IMR-90 (cell line): ENCODE data around the gene PAWR. TPM values are rescaled to one million over a fixed set of nuclear protein-coding genes. Genes with fewer than 3 reads are reported as not detected.
A peak's percentile ranks its signal among the peaks of the same experiment; 100 is the strongest.

Source experiments
- ATAC-seq: fragments of 200-7000 bp; cut with Tn5 transposase; 2 replicates; pipeline ENCODE4 v1.9.1; 2020; ENCODE audit warnings: low read depth, mild to moderate bottlenecking, moderate library complexity
- BruUV-seq: library from RNA; stranded (reverse); fragments of 400-500 nt; replicated peaks from 2 replicates; lab custom pipeline; 2021; lab: Mats Ljungman, UMichigan
- CTCF ChIA-PET: fragments of 300-600 bp; formaldehyde crosslinking; extraction: SDS; loops from one replicate; lab custom pipeline; 2021; ENCODE audit warnings: antibody characterized with exemption; lab: Yijun Ruan, JAX
- POLR2A ChIA-PET: fragments of 300-600 bp; sonication (Branson Sonifier 250); formaldehyde crosslinking; loops from one replicate; lab custom pipeline; 2022; ENCODE audit warnings: antibody characterized with exemption; ENCODE audit not compliant: unreplicated experiment; lab: Charles Lee
- DNase-seq: peaks from one replicate; pipeline ENCODE4 v3.0.0; 2013
- H2AFZ ChIP-seq: replicated peaks from 2 replicates; pipeline ENCODE3; 2013; ENCODE audit warnings: low read length, mild to moderate bottlenecking; ENCODE audit not compliant: poor library complexity
- H2AK5ac ChIP-seq: 2 replicates; pipeline ENCODE4 v1.6.1; 2013; ENCODE audit warnings: low read depth, low read length, inconsistent platforms
- H2AK9ac ChIP-seq: replicated peaks from 2 replicates; pipeline ENCODE3; 2013; ENCODE audit warnings: mild to moderate bottlenecking, low read depth, low read length, moderate library complexity; ENCODE audit not compliant: poor library complexity
- H2BK120ac ChIP-seq: 2 replicates; pipeline ENCODE4 v1.6.1; 2013; ENCODE audit warnings: low read depth, low read length, inconsistent platforms
- H2BK15ac ChIP-seq: 3 replicates; pipeline ENCODE4 v1.6.1; 2013; ENCODE audit warnings: low read depth, low read length, inconsistent platforms
- H2BK20ac ChIP-seq: 2 replicates; pipeline ENCODE4 v1.6.1; 2013; ENCODE audit warnings: low read depth, mild to moderate bottlenecking, inconsistent platforms, low read length, moderate library complexity
- H2BK5ac ChIP-seq: 2 replicates; pipeline ENCODE4 v1.6.1; 2013; ENCODE audit warnings: mild to moderate bottlenecking, low read depth, low read length, inconsistent platforms; ENCODE audit not compliant: poor library complexity, severe bottlenecking
- H3K14ac ChIP-seq: replicated peaks from 2 replicates; pipeline ENCODE4 v1.6.1; 2013; ENCODE audit warnings: low read depth, low read length, inconsistent platforms
- H3K18ac ChIP-seq: 2 replicates; pipeline ENCODE4 v1.6.1; 2013; ENCODE audit warnings: low read depth, low read length, control low read depth
- H3K23ac ChIP-seq: 2 replicates; pipeline ENCODE4 v1.6.1; 2013; ENCODE audit warnings: low read depth, low read length, inconsistent platforms
- H3K27ac ChIP-seq: 2 replicates; pipeline ENCODE4 v1.5.1; 2013; ENCODE audit warnings: mild to moderate bottlenecking, control low read depth, low read length; ENCODE audit not compliant: insufficient read depth
- H3K27me3 ChIP-seq: 2 replicates; pipeline ENCODE4 v1.6.1; 2013; ENCODE audit warnings: low read length; ENCODE audit not compliant: control insufficient read depth, insufficient read depth
- H3K36me3 ChIP-seq: 2 replicates; pipeline ENCODE4 v1.6.1; 2013; ENCODE audit warnings: low read length, mixed read lengths; ENCODE audit not compliant: control insufficient read depth, insufficient read depth
- H3K4ac ChIP-seq: 2 replicates; pipeline ENCODE4 v1.6.1; 2013; ENCODE audit warnings: low read depth, low read length, inconsistent platforms
- H3K4me1 ChIP-seq: 2 replicates; pipeline ENCODE4 v1.6.1; 2013; ENCODE audit warnings: low read length, mixed read lengths; ENCODE audit not compliant: control insufficient read depth, insufficient read depth
- H3K4me2 ChIP-seq: 2 replicates; pipeline ENCODE4 v1.6.1; 2013; ENCODE audit warnings: low read depth, mild to moderate bottlenecking, control low read depth, low read length, moderate library complexity
- H3K4me3 ChIP-seq: 2 replicates; pipeline ENCODE4 v1.5.1; 2013; ENCODE audit warnings: low read depth, mild to moderate bottlenecking, control low read depth, low read length, moderate library complexity; ENCODE audit not compliant: insufficient read depth
- H3K56ac ChIP-seq: 2 replicates; pipeline ENCODE4 v1.6.1; 2013; ENCODE audit warnings: low read length, inconsistent platforms; ENCODE audit not compliant: insufficient read depth; ENCODE audit errors: extremely low read depth
- H3K79me1 ChIP-seq, 2 experiments: 2 replicates each; pipeline ENCODE4 v1.6.1; 2013; ENCODE audit warnings: low read length in 2 of 2, inconsistent platforms in 1 of 2, low read depth in 1 of 2
- H3K9ac ChIP-seq: 2 replicates; pipeline ENCODE4 v1.6.1; 2013; ENCODE audit warnings: low read depth, low read length, control low read depth
- H3K9me1 ChIP-seq: 2 replicates; pipeline ENCODE4 v1.6.1; 2013; ENCODE audit warnings: low read length, inconsistent platforms; ENCODE audit not compliant: insufficient read depth
- H3K9me3 ChIP-seq: 2 replicates; pipeline ENCODE4 v1.6.1; 2013; ENCODE audit warnings: low read length; ENCODE audit not compliant: control insufficient read depth, insufficient read depth
- H4K20me1 ChIP-seq: 2 replicates; pipeline ENCODE4 v1.6.1; 2013; ENCODE audit warnings: low read length, inconsistent platforms; ENCODE audit not compliant: insufficient read depth
- H4K5ac ChIP-seq: 2 replicates; pipeline ENCODE4 v1.6.1; 2013; ENCODE audit warnings: mild to moderate bottlenecking, low read depth, low read length, control low read depth
- H4K8ac ChIP-seq, 2 experiments: 2 replicates each; pipeline ENCODE4 v1.6.1; 2013; ENCODE audit warnings: low read depth in 2 of 2, low read length in 2 of 2, control low read depth in 1 of 2, inconsistent platforms in 1 of 2
- H4K91ac ChIP-seq: 2 replicates; pipeline ENCODE4 v1.6.1; 2013; ENCODE audit warnings: low read depth, low read length, inconsistent platforms; ENCODE audit not compliant: insufficient read depth
- CTCF ChIP-seq: conservative IDR thresholded peaks from 2 replicates; pipeline ENCODE4 v1.5.1; 2012; ENCODE audit warnings: mild to moderate bottlenecking, low read depth, low read length, improper control_type of control experiment
- RCOR1 ChIP-seq: IDR thresholded peaks from 2 replicates; pipeline ENCODE4 v1.6.1; 2012; ENCODE audit warnings: mild to moderate bottlenecking, low read length, improper control_type of control experiment; ENCODE audit not compliant: insufficient replicate concordance
- WGBS, 2 experiments: methylation state at CpG; one replicate each; pipeline versions ENCODE4 v1.1.5 to v1.1.7; 2013; ENCODE audit warnings: missing lambda C conversion rate in 2 of 2; ENCODE audit not compliant: insufficient read length in 1 of 2; ENCODE audit errors: extremely low coverage in 2 of 2; 5-methylcytosine and 5-hydroxymethylcytosine counted together
- dilution Hi-C: fragments of 300-500 bp; cut with HindIII; formaldehyde crosslinking; loops from one replicate; pipeline ENCODE4 v1.14.3; 2018; ENCODE audit warnings: low sequenced_read_pairs; ENCODE audit not compliant: unreplicated experiment
- in situ Hi-C: fragments of 300-500 bp; cut with MboI; formaldehyde crosslinking; loops from 3 replicates; pipeline ENCODE4 v1.14.3; 2019; ENCODE audit warnings: low sequenced_read_pairs, inconsistent platforms, mixed read lengths
- intact Hi-C: fragments of 100-400 bp; cut with micrococcal nuclease; formaldehyde crosslinking; loops from 2 replicates; pipeline ENCODE4 v1.10.0; 2022
- polyA plus RNA-seq, 3 experiments: library from polyadenylated mRNA; depleted of rRNA; stranded (reverse); fragments of >200 nt; gene quantifications; 2 replicates each; pipeline ENCODE4 v1.2.3, GENCODE V29; 2012; ENCODE audit warnings: low replicate concordance in 1 of 3
- total RNA-seq: library from RNA; depleted of rRNA; stranded (reverse); fragments of >200 nt; gene quantifications from 2 replicates; pipeline ENCODE4 v1.2.3, GENCODE V29; 2012

PAWR gene
- total and polyA plus RNA-seq, 2 of the 4 experiments (the other 2 are of a cell fraction): 13.2 to 13.6 TPM

GRCh38 chr12:79590751-79591150, 100.0 kb downstream of the PAWR start:
- dilution Hi-C loops (no loop called here), in situ Hi-C loops (no loop called here), intact Hi-C loops (no loop called here)
- Histone ChIP-seq H3K23ac (peak overlapping the region; percentile 73; the same call in 1 of the 2 replicates), H3K18ac (no peak overlapping the region), H3K79me1 (peaks cover 8 to 9% of the 10 kb centered on the region in 2 experiments; a peak in 3 of 4 replicates), H3K9me1 (peaks cover 4% of the 10 kb centered on the region; the same call in 1 of the 2 replicates), H3K9me3 (no peaks in the 10 kb centered on the region), H3K9ac (no peak overlapping the region), H4K20me1 (no peaks in the 10 kb centered on the region), H2AK9ac (no peak overlapping the region), H4K91ac (no peak overlapping the region), H3K27ac (no peak overlapping the region), H4K5ac (0 out of 2 replicates have a peak overlapping the region, but pooled peaks have one; percentile 74), H2BK15ac (no peak overlapping the region), H2BK120ac (no peak overlapping the region), H3K4ac (no peak overlapping the region), H4K8ac (no peak overlapping the region), H3K36me3 (no peaks in the 10 kb centered on the region; the same call in 1 of the 2 replicates), H2BK20ac (no peak overlapping the region), H3K4me2 (no peak overlapping the region), H3K4me3 (no peak overlapping the region), H2AK5ac (no peak overlapping the region), H3K14ac (no peak overlapping the region), H2BK5ac (no peak overlapping the region), H3K4me1 (peaks cover 1% of the 10 kb centered on the region; the same call in 1 of the 2 replicates), H2AFZ (no peak overlapping the region), H3K56ac (no peak overlapping the region), H3K27me3 (no peaks in the 10 kb centered on the region)
- DNase-seq (no peak), ATAC-seq (no peak)
- ChIA-PET POLR2A (no interaction called here), CTCF (no interaction called here)
- TSS peak; percentile 31 for BruUV-seq
- no peak for TF ChIP-seq RCOR1
- TF ChIP-seq CTCF: no peak
- WGBS, 2 experiments: no CpG with 5 or more reads among the region's 2 CpGs
